ENCODE data around the gene RALGPS1.

The RALGPS1 gene

GRCh38 chr9:127084076-127085039, 169.8 kb downstream of the RALGPS1 start:
- TF ChIP-seq CTCF (IDR thresholded peaks at IDR 0.05; ENCODE audit: extremely low read depth, insufficient read depth, missing control alignments): no peak
- DNase-seq (ENCODE audit: low spot score): no peak
- in situ Hi-C loops (cut with MboI; ENCODE audit: low pct_unique_long_range_greater_than_20kb, low sequenced_read_pairs, unreplicated experiment): no loop called here

- in situ Hi-C loops (cut with MboI; ENCODE audit: low pct_unique_long_range_greater_than_20kb, low sequenced_read_pairs, unreplicated experiment): no loop called here
- DNase-seq (ENCODE audit: low spot score): no peak
- TF ChIP-seq CTCF (IDR thresholded peaks at IDR 0.05; ENCODE audit: extremely low read depth, insufficient read depth, missing control alignments): no peak
Observed at GRCh38 chr9:127085186-127085585, 170.6 kb downstream of the RALGPS1 start.

- DNase-seq (ENCODE audit: low spot score): no peak
Observed at GRCh38 chr9:127086771-127087170, 172.2 kb downstream of the RALGPS1 start.

GRCh38 chr9:127087411-127087810, 172.8 kb downstream of the RALGPS1 start:
- TF ChIP-seq CTCF (IDR thresholded peaks at IDR 0.05; ENCODE audit: extremely low read depth, insufficient read depth, missing control alignments): no peak
- DNase-seq (ENCODE audit: low spot score): no peak
- in situ Hi-C loops (cut with MboI; ENCODE audit: low pct_unique_long_range_greater_than_20kb, low sequenced_read_pairs, unreplicated experiment): no loop called here

More at GRCh38 chr9:127086771-127087170, 172.2 kb downstream of the RALGPS1 start:
- in situ Hi-C loops (cut with MboI; ENCODE audit: low pct_unique_long_range_greater_than_20kb, low sequenced_read_pairs, unreplicated experiment): no loop called here
- TF ChIP-seq CTCF (IDR thresholded peaks at IDR 0.05; ENCODE audit: extremely low read depth, insufficient read depth, missing control alignments): no peak

- TF ChIP-seq CTCF (IDR thresholded peaks at IDR 0.05; ENCODE audit: extremely low read depth, insufficient read depth, missing control alignments): no peak
- in situ Hi-C loops (cut with MboI; ENCODE audit: low pct_unique_long_range_greater_than_20kb, low sequenced_read_pairs, unreplicated experiment): no loop called here
- DNase-seq (ENCODE audit: low spot score): no peak
Observed at GRCh38 chr9:127087836-127088235, 173.3 kb downstream of the RALGPS1 start.

GRCh38 chr9:127088724-127089615, 174.4 kb downstream of the RALGPS1 start:
- no peak for DNase-seq (ENCODE audit: low spot score)
- TF ChIP-seq CTCF (IDR thresholded peaks at IDR 0.05; ENCODE audit: extremely low read depth, insufficient read depth, missing control alignments): no peak
- in situ Hi-C loops (cut with MboI; ENCODE audit: low pct_unique_long_range_greater_than_20kb, low sequenced_read_pairs, unreplicated experiment): no loop called here
